Measurements from ENCODE around the gene BRD3OS. TPM values are rescaled to one million over a fixed set of nuclear protein-coding genes. Genes with fewer than 3 reads are reported as not detected.

BRD3OS gene
- total RNA-seq, 6 donors from 2014 or later, result 7.0 to 17.8 (median 11.6) TPM

- WGBS, 2 donors, result 92 to 93% methylated on average over 23 to 26 of the region's 26 CpGs
Observed at GRCh38 chr9:134033516-134034214, 8.4 kb downstream of the BRD3OS start.

GRCh38 chr9:134034215-134035040 is 9.1 kb downstream of the BRD3OS start:
- H3K36me3 ChIP-seq, result peaks cover 23 to 98% (median 74%) of the 10 kb centered on the region in 4 donors

More at GRCh38 chr9:134033516-134034214, 8.4 kb downstream of the BRD3OS start:
- ATAC-seq (ENCODE audit: low FRiP score in 2 of 2) (no peak), DNase-seq (peak in 1 of 2 donors; percentile 66)
- TF ChIP-seq POLR2AphosphoS5 (IDR thresholded peaks at IDR 0.05), result no peak
- no peak for TF ChIP-seq CTCF (IDR thresholded peaks at IDR 0.05)
- no peak for TF ChIP-seq POLR2A (IDR thresholded peaks at IDR 0.05)
- no peak for TF ChIP-seq EP300 (IDR thresholded peaks at IDR 0.05)
- no peaks in the 10 kb centered on the region for H3K9me3 ChIP-seq
- no peak overlapping the region for H3K27ac ChIP-seq
- no peaks in the 10 kb centered on the region for H3K4me1 ChIP-seq
- peaks cover 23 to 95% (median 69%) of the 10 kb centered on the region in 4 donors for H3K36me3 ChIP-seq
- H3K4me3 ChIP-seq, result no peak overlapping the region
- no peaks in the 10 kb centered on the region for H3K27me3 ChIP-seq

GRCh38 chr9:134035041-134036039 is 10.1 kb downstream of the BRD3OS start:
- 91 to 97% methylated on average over 13 to 28 of the region's 28 CpGs for WGBS, 2 donors
- no peak for TF ChIP-seq POLR2A (IDR thresholded peaks at IDR 0.05)
- no peak for TF ChIP-seq CTCF (IDR thresholded peaks at IDR 0.05)
- no peak for TF ChIP-seq POLR2AphosphoS5 (IDR thresholded peaks at IDR 0.05)
- TF ChIP-seq EP300 (IDR thresholded peaks at IDR 0.05), result no peak
- Histone ChIP-seq H3K4me1 (no peaks in the 10 kb centered on the region), H3K36me3 (peaks cover 25 to 100% (median 81%) of the 10 kb centered on the region in 4 donors), H3K9me3 (no peaks in the 10 kb centered on the region), H3K4me3 (no peak overlapping the region), H3K27ac (no peak overlapping the region), H3K27me3 (no peaks in the 10 kb centered on the region)
- ATAC-seq (ENCODE audit: low FRiP score in 2 of 2) (no peak), DNase-seq (peak in 1 of 2 donors; percentile 53)

More at GRCh38 chr9:134034215-134035040, 9.1 kb downstream of the BRD3OS start:
- H3K4me1 ChIP-seq, result no peaks in the 10 kb centered on the region
- H3K27ac ChIP-seq, result no peak overlapping the region
- H3K27me3 ChIP-seq, result no peaks in the 10 kb centered on the region
- TF ChIP-seq POLR2AphosphoS5 (IDR thresholded peaks at IDR 0.05), result no peak
- TF ChIP-seq EP300 (IDR thresholded peaks at IDR 0.05), result no peak
- no peak for TF ChIP-seq CTCF (IDR thresholded peaks at IDR 0.05)
- TF ChIP-seq POLR2A (IDR thresholded peaks at IDR 0.05), result no peak
- DNase-seq (no peak), ATAC-seq (ENCODE audit: low FRiP score in 2 of 2) (no peak)
- WGBS, 2 donors, result 92 to 96% methylated on average over 15 to 18 of the region's 19 CpGs
- no peak overlapping the region for H3K4me3 ChIP-seq
- H3K9me3 ChIP-seq, result no peaks in the 10 kb centered on the region

- Histone ChIP-seq H3K36me3 (peaks cover 22 to 100% (median 83%) of the 10 kb centered on the region in 4 donors), H3K4me1 (peaks cover 0 to 5% (median 2%) of the 10 kb centered on the region in 4 donors), H3K4me3 (no peak overlapping the region), H3K27ac (no peak overlapping the region), H3K27me3 (no peaks in the 10 kb centered on the region), H3K9me3 (no peaks in the 10 kb centered on the region)
- TF ChIP-seq POLR2A (IDR thresholded peaks at IDR 0.05), result no peak
- no peak for TF ChIP-seq POLR2AphosphoS5 (IDR thresholded peaks at IDR 0.05)
- TF ChIP-seq CTCF (IDR thresholded peaks at IDR 0.05), result no peak
- TF ChIP-seq EP300 (IDR thresholded peaks at IDR 0.05), result no peak
- 90 to 91% methylated on average over 10 to 15 of the region's 16 CpGs for WGBS, 2 donors
- no peak for DNase-seq
- no peak for ATAC-seq (ENCODE audit: low FRiP score in 2 of 2)
Observed at GRCh38 chr9:134036130-134036529, 10.8 kb downstream of the BRD3OS start.

Measured in upper lobe of left lung (tissue), 6 donors.